Gastrocnemius medialis (tissue), 4 donors: ENCODE measurements around the gene RPL28.

Experiments
- POLR2A ChIP-seq, 2 donors: fragments of 450-650 bp; IDR thresholded peaks; one replicate each; pipeline ENCODE4 v1.6.1; 2017; ENCODE audit warnings: antibody characterized with exemption in 2 of 2, mild to moderate bottlenecking in 2 of 2, moderate library complexity in 2 of 2
- TF ChIP-seq, protein P1 (sequence below), 5 experiments: fragments of 450-650 bp in 3 of 5; fragments of 200-600 bp in 2 of 5; sonication (generic) in 2 of 5; IDR thresholded peaks in 4 of 5; conservative IDR thresholded peaks in 1 of 5; 1 replicate in 4 of 5; 2 replicates in 1 of 5; pipeline ENCODE4 v1.5.1; 2016 to 2019; ENCODE audit warnings: antibody characterized with exemption in 5 of 5, mild to moderate bottlenecking in 3 of 5, moderate library complexity in 3 of 5

DNA sequence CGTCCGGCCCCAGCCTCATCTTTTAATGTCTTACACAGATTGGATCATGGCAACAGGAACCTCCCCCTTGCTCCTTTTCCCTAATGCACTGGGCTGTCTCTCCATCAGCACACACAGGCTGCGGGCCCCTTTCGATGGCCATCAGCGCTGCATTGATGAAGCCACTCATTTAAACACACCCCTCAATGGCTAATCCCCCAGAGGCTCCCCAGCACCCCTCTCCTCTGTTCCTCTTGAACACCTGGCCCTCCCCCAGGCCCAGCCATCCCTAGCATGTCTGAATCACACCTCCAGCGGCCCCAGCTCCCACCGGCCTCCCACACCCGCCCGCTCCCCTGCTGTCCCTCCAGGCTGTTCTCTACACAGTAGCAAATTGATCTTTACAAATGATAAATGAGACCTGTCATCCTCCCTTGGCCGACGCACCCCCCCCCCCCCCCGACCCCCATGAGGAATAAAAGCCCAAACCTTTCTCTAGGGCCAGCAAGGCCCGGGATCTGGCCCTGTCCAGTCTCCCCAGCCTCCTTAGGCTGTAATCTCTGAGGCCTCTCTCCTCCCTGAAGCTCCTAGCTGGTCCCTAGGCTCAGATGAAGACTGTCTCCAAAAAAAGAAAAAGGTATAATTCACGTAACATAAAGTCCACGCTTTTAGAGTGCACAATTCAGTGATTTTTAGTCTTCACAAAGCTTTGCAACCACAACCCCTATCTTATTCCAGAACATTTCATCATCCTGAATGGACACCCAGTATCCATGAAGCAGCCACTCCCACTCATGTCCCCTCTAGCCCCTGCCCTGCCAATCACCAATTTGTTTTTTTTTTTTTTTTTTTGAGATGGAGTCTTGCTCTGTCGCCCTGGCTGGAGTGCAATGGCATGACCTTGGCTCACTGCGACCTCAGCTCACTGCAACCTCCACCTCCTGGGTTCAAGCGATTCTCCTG, 7.4 kb downstream of the RPL28 start:
- TF ChIP-seq, protein P1, sequence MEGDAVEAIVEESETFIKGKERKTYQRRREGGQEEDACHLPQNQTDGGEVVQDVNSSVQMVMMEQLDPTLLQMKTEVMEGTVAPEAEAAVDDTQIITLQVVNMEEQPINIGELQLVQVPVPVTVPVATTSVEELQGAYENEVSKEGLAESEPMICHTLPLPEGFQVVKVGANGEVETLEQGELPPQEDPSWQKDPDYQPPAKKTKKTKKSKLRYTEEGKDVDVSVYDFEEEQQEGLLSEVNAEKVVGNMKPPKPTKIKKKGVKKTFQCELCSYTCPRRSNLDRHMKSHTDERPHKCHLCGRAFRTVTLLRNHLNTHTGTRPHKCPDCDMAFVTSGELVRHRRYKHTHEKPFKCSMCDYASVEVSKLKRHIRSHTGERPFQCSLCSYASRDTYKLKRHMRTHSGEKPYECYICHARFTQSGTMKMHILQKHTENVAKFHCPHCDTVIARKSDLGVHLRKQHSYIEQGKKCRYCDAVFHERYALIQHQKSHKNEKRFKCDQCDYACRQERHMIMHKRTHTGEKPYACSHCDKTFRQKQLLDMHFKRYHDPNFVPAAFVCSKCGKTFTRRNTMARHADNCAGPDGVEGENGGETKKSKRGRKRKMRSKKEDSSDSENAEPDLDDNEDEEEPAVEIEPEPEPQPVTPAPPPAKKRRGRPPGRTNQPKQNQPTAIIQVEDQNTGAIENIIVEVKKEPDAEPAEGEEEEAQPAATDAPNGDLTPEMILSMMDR (IDR thresholded peaks at IDR 0.05 in 4 of 5, conservative IDR thresholded peaks at IDR 0.05 in 1 of 5): no peak
- no peak for TF ChIP-seq POLR2A (IDR thresholded peaks at IDR 0.05)
